GM10266 (cell line): ENCODE data around the gene RNF182.
"Not testable (repeated sequence)": the region's sequence is repeated elsewhere in the genome, so short reads cannot be mapped to it uniquely, and the experiment has no call there.

ENCODE experiments used
- DNase-seq: peaks from one replicate; pipeline ENCODE4 v3.0.0; 2012; ENCODE audit errors: extremely low spot score
- CTCF ChIP-seq: IDR thresholded peaks from 2 replicates; pipeline ENCODE4 v1.5.1; 2012; ENCODE audit warnings: mild to moderate bottlenecking, low read depth; ENCODE audit not compliant: control insufficient read depth, insufficient read depth; ENCODE audit errors: missing control alignments

RNF182 gene

DNA sequence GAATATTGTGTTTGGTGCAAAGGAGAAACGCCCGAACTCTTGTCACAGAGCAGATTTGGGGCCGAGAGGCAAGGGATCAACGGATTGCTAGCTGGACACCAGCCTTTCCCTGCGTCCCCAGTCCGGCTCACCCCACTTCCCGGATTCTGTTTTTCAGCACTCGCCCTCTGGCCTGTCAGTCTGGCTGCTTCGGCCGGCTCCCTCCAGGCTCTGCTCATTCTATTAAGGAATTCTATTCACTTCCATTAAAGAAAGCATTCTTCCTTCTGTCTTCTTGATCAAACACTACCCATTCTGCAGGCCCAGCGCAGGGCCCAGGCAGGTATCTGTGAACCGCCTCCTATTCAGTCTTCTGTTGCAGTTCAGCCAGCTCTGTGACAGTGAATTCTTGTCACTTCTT lies 91.7 kb downstream of the RNF182 start:
- TF ChIP-seq CTCF: no peak
- no peak for DNase-seq

DNA sequence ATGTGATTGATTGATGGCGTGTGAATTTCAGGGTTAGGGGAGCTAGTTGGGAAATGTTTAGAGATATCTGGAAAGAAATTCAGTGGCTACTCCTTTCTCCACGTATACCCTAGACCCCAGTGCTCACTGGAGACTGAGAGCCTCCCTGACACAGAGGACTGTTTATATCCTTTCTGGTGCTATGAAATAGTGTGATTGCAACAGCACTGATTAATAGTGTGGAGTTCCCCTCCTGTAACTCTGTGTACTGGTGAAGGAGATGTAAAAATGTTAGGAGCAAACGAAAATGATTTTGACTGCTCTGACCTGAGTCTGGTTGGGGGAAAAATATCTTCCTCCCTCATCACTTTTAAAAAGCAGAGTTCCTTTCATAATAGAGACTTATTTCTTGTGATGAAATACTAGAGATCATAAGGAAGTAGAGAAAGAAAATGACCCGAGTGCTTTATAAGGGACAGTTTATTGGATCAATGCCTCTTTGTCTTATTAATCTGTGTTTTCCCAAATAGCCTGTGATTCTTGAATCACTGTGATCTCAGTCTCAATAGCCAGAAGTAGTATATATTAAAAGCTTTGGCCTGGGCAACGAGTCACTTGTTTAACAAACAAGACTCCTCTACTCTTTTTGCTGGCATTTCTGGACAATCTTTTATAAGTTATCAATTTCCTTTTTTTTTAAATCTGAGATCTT lies 92.3 kb downstream of the RNF182 start:
- no peak for TF ChIP-seq CTCF
- no peak for DNase-seq

DNA sequence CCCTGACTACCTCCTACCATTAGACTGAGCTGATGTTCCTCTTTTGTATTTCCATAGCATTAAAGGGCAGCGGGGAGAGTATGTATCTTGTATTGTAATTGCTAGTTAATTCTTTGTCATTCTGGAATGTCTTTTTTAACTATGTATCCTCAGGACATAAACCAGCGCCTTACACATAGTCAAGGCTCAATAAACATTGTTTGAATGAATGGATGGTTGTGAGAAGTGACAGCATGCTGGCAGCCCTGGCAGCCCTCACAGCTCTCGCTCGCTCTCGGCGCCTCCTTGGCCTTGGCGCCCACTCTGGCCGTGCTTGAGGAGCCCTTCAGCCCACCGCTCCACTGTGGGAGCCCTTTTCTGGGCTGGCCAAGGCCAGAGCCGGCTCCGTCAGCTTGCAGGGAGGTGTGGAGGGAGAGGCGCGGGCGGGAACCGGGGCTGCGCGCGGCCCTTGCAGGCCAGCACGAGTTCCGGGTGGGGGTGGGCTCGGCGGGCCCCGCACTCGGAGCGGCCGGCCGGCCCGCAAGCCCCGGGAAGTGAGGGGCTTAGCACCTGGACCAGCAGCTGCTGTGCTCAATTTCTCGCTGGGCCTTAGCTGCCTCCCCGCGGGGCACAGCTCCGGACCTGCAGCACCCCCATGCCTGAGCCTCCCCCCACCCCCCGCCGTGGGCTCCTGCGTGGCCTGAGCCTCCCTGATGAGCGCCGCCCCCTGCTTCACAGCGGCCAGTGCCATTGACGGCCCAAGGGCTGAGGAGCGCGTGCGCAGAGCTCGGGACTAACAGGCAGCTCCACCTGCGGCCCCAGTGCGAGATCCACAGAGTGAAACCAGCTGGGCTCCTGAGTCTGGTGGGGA lies 93.1 kb downstream of the RNF182 start:
- TF ChIP-seq CTCF: no peak
- no peak for DNase-seq

DNA sequence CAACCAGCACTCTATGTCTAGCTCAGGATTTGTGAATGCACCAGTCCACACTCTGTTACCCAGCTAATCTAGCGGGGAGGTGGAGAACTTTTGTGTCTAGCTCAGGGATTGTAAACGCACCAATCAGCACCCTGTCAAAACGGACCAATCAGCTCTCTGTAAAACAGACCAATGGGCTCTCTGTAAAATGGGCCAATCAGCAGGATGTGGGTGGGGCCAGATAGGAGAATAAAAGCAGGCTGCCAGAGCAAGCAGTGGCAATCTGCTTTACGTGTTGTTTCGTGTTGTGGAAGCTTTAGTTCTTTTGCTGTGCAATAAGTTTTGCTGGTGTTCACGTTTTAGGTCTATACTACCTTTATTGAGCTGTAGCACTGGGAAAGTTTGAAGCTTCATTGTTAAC lies 93.8 kb downstream of the RNF182 start:
- DNase-seq: not testable (repeated sequence)

GRCh38 chr6:14020551-14020950 lies 95.8 kb downstream of the RNF182 start:
- no peak for DNase-seq
- no peak for TF ChIP-seq CTCF

GRCh38 chr6:14021449-14021848 lies 96.7 kb downstream of the RNF182 start:
- no peak for DNase-seq
- no peak for TF ChIP-seq CTCF

DNA sequence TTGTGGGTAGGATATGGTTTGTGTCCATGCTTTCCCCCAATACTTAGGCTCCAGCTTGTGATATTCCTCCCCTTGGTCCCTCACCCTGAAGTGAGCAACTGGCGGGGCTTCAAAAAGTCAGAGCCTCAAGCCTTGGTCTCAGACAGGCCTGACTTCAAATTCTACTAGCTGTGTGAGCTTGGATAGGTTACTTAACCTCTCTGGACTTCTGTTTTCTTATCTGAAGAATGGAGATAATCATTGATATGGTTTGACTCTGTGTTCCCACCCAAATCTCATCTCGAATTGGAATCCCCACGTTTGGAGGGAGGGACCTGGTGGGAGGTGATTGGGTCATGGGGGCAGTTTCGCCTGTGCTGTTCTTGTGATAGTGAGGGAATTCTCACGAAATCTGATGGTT lies 97.9 kb downstream of the RNF182 start:
- no peak for TF ChIP-seq CTCF
- DNase-seq: no peak
